SJSA1 (cell line): ENCODE results near the gene RMRP. TPM values are rescaled to one million over a fixed set of nuclear protein-coding genes. Genes with fewer than 3 reads are reported as not detected.

ENCODE experiments used
- DNase-seq, 2 experiments: peaks; one replicate each; pipeline ENCODE4 v3.0.0-alpha.2; 2015 to 2020; ENCODE audit warnings: low spot score in 2 of 2, low read depth in 1 of 2
- H3K27ac ChIP-seq: fragments of 250-450 bp; sonication (Bioruptor Pico); 2 replicates; pipeline ENCODE4 v1.5.1; 2020; ENCODE audit warnings: mild to moderate bottlenecking, moderate library complexity
- H3K27me3 ChIP-seq: fragments of 250-450 bp; sonication (Bioruptor Pico); replicated peaks from 2 replicates; pipeline ENCODE4 v1.5.1; 2020; ENCODE audit warnings: mild to moderate bottlenecking, moderate library complexity
- H3K36me3 ChIP-seq: fragments of 250-450 bp; sonication (Bioruptor Pico); 2 replicates; pipeline ENCODE4 v1.5.1; 2020; ENCODE audit warnings: mild to moderate bottlenecking
- H3K4me1 ChIP-seq: fragments of 250-450 bp; sonication (Bioruptor Pico); replicated peaks from 2 replicates; pipeline ENCODE4 v1.6.1; 2021; ENCODE audit warnings: mild to moderate bottlenecking
- H3K4me3 ChIP-seq: fragments of 250-450 bp; sonication (Bioruptor Pico); 2 replicates; pipeline ENCODE4 v1.5.1; 2020; ENCODE audit warnings: mild to moderate bottlenecking
- H3K9me3 ChIP-seq: fragments of 250-450 bp; sonication (Bioruptor Pico); replicated peaks from 2 replicates; pipeline ENCODE4 v1.5.1; 2020; ENCODE audit warnings: mild to moderate bottlenecking
- total RNA-seq: library from RNA; depleted of rRNA; stranded (reverse); fragments of >200 nt; shearing (Covaris generic); gene quantifications from 2 replicates; pipeline ENCODE4 v1.2.3, GENCODE V29; 2014

RMRP gene
- total RNA-seq, 1 experiment from 2014 or later, result 432 TPM

DNA sequence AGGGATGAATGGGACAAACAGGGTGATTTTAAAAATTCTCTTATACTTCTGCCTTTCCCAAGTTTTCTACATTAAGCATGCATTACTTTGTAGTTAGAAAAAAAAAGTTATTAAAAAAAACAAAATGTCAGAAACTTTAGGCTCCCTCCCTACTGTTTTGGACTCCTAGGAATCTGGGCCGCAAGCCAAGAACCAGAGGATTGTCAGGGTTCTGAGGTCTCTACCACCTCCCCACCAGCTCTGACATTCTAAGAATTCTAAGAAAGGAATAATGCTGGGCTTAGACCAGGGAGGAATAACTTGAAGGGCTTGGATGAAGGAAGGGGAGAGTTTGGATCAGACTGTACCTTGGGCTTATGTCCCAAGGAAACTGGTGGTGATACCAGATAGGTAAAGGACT lies 8.2 kb upstream of the RMRP start:
- Histone ChIP-seq H3K4me1 (peaks cover 21% of the 10 kb centered on the region), H3K27me3 (no peaks in the 10 kb centered on the region), H3K27ac (no peak overlapping the region), H3K36me3 (peaks cover 8% of the 10 kb centered on the region), H3K4me3 (no peak overlapping the region), H3K9me3 (no peaks in the 10 kb centered on the region)
- DNase-seq, result no peak

DNA sequence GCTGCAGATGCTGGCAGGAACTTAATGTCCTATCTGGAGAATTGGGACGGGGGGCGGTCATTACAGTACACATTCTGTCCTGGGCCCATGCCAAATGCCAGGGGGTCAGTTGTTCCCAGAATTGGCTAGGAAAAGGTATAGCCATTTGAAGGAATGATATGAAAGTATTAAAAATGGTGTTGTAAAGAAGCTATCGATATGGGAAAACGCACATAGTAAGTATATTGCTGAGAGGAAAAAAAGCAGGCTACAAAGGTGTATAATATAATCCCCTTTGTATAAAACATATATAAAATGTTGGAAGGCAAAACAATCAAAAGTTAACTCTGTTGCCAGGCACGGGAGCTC lies 7.6 kb upstream of the RMRP start:
- Histone ChIP-seq H3K4me3 (peak overlapping the region; percentile 47), H3K36me3 (peaks cover 13% of the 10 kb centered on the region), H3K4me1 (peaks cover 21% of the 10 kb centered on the region), H3K27ac (peak overlapping the region; percentile 87), H3K9me3 (no peaks in the 10 kb centered on the region), H3K27me3 (no peaks in the 10 kb centered on the region)
- no peak for DNase-seq

DNA sequence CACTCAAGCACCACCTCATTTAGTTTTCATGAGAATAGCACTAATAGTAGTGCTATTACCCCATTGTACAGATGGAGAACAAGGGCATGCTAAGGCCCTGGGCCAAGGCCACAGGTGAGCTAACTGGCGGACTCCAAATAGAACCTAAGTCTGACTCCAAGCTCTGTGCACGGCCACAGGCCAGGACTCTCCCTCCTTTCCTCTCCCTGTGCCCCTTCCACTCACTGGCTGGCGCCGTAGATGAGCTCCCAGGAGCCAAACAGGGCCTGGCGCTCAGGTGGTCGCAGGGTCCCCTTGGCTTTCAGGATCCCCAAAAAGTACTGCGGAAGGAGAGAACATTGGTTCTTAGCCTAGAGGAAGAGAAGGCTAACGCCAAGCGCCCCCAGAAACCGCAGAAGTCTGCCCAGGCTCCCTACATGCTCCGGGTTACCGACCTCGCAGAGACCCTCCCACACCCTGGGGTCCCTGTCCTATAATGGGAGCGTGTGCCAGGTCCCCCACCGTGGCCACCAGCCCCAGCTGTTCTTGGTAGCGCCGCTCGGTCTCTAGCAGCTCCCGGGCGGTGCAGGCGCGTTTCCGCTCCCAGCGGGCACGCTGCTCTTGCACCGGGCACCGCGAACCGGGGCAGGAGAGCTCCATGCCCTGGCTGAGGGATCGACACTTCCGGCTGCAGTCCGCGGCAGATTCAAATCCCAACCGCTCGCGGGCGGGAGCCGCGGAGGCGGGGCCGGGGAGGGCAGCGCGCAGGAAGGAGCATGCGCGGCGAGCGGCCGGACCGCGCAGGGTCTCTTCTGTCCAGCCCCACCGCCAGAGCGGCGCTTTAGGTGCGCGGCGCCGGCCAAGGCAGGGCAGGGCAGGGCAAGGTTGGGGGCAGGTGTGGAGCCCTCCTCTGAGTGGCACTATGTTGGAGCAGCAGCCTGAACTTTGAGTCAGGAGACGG lies 7.0 kb upstream of the RMRP start, which contains the start of gene ARHGEF39:
ARHGEF39 (minus strand) TSS at position 665 of the 940 bp plus-strand sequence; CDS start at position 639, 26 bp downstream.
- H3K9me3 ChIP-seq, result no peaks in the 10 kb centered on the region
- H3K27me3 ChIP-seq, result no peaks in the 10 kb centered on the region
- peak within 1 kb of the TSS; percentile 47 for H3K4me3 ChIP-seq
- peak; percentile 76 to 77 for DNase-seq
- H3K36me3 ChIP-seq, result peaks cover 19% of the 10 kb centered on the region
- peak within 1 kb of the TSS; percentile 87 for H3K27ac ChIP-seq
- peaks cover 23% of the 10 kb centered on the region for H3K4me1 ChIP-seq

DNA sequence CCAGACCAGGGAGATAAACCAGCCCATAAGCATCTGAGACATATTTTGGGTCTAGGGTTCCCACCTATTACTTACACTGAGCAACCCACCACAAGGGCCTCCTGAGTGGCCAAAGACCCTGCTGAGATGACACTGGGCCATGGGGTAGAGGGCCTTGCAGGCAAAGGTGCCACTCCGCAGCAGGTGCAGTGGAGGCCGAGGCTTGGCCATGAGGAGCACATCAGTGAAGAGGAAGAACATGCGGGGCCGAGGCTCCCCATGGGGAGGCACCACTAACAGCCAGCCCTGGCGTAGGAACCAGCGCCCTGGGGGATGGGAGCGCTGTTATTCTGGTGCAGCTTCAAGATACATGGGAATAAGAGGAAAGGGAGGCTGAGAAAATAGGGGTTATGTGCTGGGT lies 4.6 kb upstream of the RMRP start:
- no peak for DNase-seq
- H3K36me3 ChIP-seq, result peaks cover 19% of the 10 kb centered on the region
- no peak overlapping the region for H3K27ac ChIP-seq
- H3K4me3 ChIP-seq, result no peak overlapping the region
- peaks cover 33% of the 10 kb centered on the region for H3K4me1 ChIP-seq
- no peaks in the 10 kb centered on the region for H3K9me3 ChIP-seq
- H3K27me3 ChIP-seq, result no peaks in the 10 kb centered on the region

DNA sequence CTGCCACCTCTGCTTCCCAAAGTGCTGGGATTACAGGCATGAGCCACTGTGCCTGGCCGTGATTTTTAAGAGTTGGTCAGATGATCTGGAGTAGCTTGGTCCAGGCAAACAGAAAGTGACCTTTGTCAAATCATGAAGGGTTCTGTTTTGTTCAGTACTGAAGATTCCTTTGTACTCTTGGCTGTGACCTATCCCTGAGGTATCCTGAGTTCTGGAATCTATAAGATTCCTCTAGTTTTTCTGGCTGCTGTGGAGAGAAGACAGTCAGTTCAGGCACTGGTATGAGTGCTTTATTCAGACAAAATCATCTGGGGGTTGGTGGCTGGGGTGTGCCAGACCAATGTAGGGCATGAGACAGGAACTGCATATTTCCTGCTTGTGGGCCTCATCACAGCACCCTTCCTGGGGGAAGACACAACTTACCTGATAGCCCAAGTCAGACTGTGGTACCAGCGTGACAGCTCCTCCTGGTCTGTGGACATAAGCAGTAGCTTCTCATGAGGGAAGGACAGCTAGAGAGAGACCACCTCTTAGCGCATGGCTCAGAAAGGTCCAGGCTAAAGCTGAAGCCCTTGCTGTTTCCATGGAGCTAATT lies 4.0 kb upstream of the RMRP start:
- Histone ChIP-seq H3K9me3 (no peaks in the 10 kb centered on the region), H3K4me3 (no peak overlapping the region), H3K36me3 (peaks cover 19% of the 10 kb centered on the region), H3K4me1 (peaks cover 37% of the 10 kb centered on the region), H3K27me3 (no peaks in the 10 kb centered on the region), H3K27ac (no peak overlapping the region)
- no peak for DNase-seq

DNA sequence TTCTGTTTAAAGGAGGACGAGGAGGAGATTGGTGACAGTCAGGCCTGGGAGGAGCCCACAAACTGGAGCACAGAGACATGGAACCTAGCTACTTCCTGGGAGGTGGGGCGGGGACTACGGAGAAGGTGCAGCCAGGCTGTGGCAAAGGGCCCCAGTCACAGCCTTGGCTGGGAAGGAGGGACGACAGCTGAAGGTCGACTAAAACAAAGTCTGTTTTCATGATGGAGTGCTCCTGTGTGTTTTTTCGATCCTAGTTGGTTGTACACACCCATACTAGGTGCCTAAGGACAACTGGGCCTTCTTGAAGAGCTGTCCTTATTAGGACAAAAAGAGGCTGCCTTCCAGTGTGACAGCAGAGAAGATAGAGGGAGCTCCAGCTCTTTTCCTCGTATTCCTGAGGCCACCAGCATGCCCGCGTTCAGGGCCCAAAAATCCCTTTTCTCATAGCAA lies 3.2 kb upstream of the RMRP start:
- Histone ChIP-seq H3K27me3 (no peaks in the 10 kb centered on the region), H3K4me3 (no peak overlapping the region), H3K36me3 (peaks cover 19% of the 10 kb centered on the region), H3K27ac (no peak overlapping the region), H3K9me3 (no peaks in the 10 kb centered on the region), H3K4me1 (peaks cover 37% of the 10 kb centered on the region)
- DNase-seq, result peak in 1 of 2 experiments; percentile 24

DNA sequence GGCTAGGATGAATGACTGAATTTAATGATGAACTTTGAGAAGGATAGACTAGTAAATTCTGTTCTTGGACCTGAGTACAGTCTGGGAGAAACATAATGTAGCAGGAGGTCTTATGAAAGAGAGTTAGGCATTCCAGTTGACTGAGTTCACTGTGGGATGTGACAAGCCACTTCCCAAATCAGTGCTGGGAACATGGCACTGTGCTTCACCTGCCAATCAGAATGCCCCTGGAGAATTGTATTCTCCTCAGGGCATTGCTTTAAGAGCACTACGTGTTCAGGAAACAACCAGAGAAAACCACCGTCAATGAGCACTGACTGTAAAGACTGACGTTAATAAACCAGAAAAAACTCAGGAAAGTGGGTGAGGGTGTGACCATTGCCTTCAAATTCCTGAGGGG lies 1.5 kb upstream of the RMRP start:
- H3K4me3 ChIP-seq, result peak overlapping the region; percentile 65; the same call in 1 of the 2 replicates
- no peaks in the 10 kb centered on the region for H3K9me3 ChIP-seq
- H3K27me3 ChIP-seq, result no peaks in the 10 kb centered on the region
- peaks cover 26% of the 10 kb centered on the region for H3K4me1 ChIP-seq
- H3K27ac ChIP-seq, result peak overlapping the region; percentile 17
- peak in 1 of 2 experiments; percentile 14 for DNase-seq
- peaks cover 19% of the 10 kb centered on the region for H3K36me3 ChIP-seq

DNA sequence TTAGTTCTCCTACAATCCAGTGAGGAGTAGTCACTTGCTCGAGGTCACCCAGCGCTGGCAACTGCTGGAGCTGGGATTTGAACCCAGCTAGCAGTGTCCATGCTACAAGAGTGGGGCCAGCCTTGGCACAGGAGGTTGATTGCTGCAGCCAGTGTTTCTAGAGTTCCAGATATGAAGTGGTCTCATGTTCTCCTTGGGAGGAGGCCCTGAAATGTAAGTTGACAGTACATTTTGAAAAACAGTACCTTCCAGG lies 1.1 kb upstream of the RMRP start:
- H3K27ac ChIP-seq, result peak overlapping the region; percentile 17
- H3K4me1 ChIP-seq, result peaks cover 22% of the 10 kb centered on the region
- H3K4me3 ChIP-seq, result peak overlapping the region; percentile 65
- peaks cover 19% of the 10 kb centered on the region for H3K36me3 ChIP-seq
- no peaks in the 10 kb centered on the region for H3K27me3 ChIP-seq
- H3K9me3 ChIP-seq, result no peaks in the 10 kb centered on the region
- no peak for DNase-seq

DNA sequence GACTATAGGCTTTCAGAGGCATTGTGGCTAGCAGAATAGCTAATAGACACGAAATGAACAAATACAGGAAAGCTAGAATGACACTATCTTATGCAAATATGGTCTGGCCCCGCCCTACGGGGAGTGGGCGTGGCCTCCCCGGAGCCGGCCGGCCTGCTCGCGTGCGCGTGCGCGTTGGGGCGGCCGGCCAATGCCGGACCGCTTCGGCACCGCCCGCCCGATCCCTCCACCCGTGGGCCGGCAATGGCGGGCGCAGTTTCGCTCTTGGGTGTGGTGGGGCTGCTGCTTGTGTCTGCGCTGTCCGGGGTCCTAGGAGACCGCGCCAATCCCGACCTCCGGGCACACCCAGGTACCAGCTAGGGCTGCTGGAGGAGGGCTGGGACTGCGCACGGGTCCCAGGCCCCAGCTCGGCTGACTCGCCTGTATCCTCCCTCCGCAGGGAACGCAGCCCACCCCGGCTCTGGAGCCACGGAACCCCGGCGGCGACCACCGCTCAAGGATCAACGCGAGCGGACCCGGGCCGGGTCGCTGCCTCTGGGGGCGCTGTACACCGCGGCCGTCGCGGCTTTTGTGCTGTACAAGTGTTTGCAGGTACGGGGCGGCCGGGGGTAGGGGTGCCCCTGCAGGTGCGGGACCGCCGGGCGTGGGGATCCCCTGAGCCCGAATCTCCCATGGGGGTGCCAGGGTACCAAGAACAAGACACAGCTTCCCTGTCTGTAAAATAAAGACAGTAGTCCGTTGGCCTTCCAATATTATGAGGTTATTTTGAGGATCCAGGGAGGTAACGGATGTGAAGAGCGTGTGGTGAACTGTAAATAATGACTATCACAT lies 533 bp upstream of the RMRP start, which contains the start of gene CCDC107:
CCDC107 (plus strand) TSS at position 156 of the 831 bp plus-strand sequence; CDS start at position 244, 88 bp downstream.
- Histone ChIP-seq H3K4me3 (peak within 1 kb of the TSS; percentile 65), H3K36me3 (peaks cover 19% of the 10 kb centered on the region), H3K4me1 (peaks cover 16% of the 10 kb centered on the region), H3K9me3 (no peaks in the 10 kb centered on the region), H3K27me3 (no peaks in the 10 kb centered on the region), H3K27ac (peak within 1 kb of the TSS; percentile 96)
- DNase-seq, result peak; percentile 72 to 88

DNA sequence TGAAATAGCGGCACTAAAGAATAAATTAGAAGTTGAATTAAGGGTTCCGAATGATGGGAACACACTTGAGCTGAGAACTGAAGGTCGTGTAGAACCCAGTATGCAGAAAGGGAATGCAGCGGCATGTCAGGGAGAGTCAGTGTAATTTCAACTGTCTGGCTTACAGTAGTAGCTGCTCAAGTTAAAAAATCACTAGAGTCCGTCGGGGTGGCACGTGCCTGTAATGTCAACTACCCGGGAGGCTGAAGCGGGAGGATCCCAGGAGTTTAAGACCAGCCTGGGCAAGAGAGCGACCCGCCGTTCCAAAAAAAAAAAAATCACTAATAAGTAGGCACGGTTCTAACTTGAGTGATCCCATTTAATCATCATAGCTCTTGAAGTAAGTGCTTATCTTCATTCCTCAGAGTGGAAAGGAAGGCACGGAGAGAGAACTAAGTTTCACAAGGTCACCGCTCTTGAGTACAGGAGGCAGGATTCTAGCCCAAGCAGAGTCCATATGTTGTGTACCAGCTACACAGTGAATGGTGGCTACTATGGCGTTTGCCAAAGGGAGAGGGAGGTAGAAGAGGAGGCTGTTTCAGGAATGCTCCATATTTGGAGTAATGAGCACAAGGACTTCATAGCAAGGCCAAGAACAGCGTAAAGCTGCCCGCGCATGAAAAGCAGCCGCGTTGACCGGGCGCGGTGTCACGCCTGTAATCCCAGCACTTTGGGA lies 831 bp downstream of the RMRP start:
- Histone ChIP-seq H3K4me1 (peaks cover 15% of the 10 kb centered on the region), H3K4me3 (peak overlapping the region; percentile 27), H3K27ac (peak overlapping the region; percentile 7; the same call in 1 of the 2 replicates), H3K36me3 (peaks cover 18% of the 10 kb centered on the region), H3K9me3 (no peaks in the 10 kb centered on the region), H3K27me3 (no peaks in the 10 kb centered on the region)
- no peak for DNase-seq

DNA sequence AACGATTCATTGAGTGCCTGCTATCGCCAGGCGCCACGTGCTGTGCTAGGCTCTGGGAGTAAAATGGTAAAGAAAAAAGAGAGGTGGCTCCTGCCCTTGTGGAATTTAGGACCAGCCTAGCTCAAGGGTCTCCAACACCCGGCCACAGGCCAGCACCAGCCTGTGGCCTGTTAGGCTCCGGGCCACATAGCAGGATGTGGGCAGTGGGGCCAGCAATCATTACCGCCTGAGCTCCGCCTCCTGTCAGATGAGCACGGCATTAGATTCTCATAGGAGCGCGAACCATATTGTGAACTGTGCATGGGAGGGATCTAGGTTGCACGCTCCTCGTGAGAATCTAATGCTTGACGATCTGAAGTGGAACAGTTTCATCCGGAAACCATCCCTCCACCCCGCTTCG lies 1.5 kb downstream of the RMRP start:
- no peak for DNase-seq
- Histone ChIP-seq H3K4me3 (no peak overlapping the region), H3K36me3 (peaks cover 13% of the 10 kb centered on the region; the same call in 1 of the 2 replicates), H3K9me3 (no peaks in the 10 kb centered on the region), H3K27me3 (no peaks in the 10 kb centered on the region), H3K27ac (no peak overlapping the region), H3K4me1 (peaks cover 15% of the 10 kb centered on the region)

DNA sequence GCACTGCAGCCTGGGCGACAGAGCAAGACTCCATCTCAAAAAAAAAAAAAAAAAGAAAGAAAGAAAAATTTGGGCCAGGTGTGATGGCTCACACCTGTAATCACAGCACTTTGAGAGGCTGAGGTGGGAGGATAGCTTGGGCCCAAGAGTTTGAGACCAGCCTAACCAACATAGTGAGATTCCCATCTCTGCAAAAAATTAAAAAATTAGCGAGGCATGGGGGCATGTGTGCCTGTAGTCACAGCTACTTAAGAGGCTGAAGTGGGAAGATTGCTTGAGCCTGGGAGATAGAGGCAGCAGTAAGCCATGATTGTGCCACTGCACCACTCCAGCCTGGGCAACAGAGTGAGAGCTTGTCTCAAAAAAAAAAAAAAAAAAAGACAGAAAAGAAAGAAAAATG lies 4.2 kb downstream of the RMRP start:
- H3K36me3 ChIP-seq, result no peaks in the 10 kb centered on the region
- no peaks in the 10 kb centered on the region for H3K9me3 ChIP-seq
- H3K27me3 ChIP-seq, result no peaks in the 10 kb centered on the region
- peaks cover 5% of the 10 kb centered on the region for H3K4me1 ChIP-seq
- H3K27ac ChIP-seq, result no peak overlapping the region
- no peak for DNase-seq
- no peak overlapping the region for H3K4me3 ChIP-seq

DNA sequence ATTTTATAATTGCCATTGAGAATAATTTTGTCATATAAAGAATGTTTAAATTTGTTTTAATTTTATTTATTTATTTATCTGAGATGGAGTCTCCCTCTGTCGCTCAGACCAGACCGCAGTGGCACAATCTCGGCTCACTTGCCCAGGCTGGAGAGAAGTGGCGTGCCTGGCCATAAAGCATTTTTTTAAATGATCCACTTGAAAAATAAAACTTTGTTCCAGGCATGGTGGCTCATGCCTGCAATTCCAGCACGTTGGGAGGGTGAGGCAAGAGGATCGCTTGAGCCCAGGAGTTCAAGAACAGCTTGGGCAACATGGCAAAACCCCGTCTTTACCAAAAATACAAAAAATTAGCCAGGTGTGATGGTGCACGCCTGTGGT lies 5.0 kb downstream of the RMRP start:
- no peak overlapping the region for H3K27ac ChIP-seq
- no peak for DNase-seq

More for the DNA sequence above, 5.0 kb downstream of the RMRP start:
- Histone ChIP-seq H3K9me3 (no peaks in the 10 kb centered on the region), H3K36me3 (no peaks in the 10 kb centered on the region), H3K4me3 (no peak overlapping the region), H3K4me1 (peaks cover 5% of the 10 kb centered on the region), H3K27me3 (no peaks in the 10 kb centered on the region)
